IMR-90 (cell line): ENCODE results near the gene RSBN1. TPM values are rescaled to one million over a fixed set of nuclear protein-coding genes. Genes with fewer than 3 reads are reported as not detected.

Experiments used
- ATAC-seq: fragments of 200-7000 bp; cut with Tn5 transposase; 2 replicates; pipeline ENCODE4 v1.9.1; 2020; ENCODE audit warnings: low read depth, mild to moderate bottlenecking, moderate library complexity
- BruUV-seq: library from RNA; stranded (reverse); fragments of 400-500 nt; replicated peaks from 2 replicates; lab custom pipeline; 2021; lab: Mats Ljungman, UMichigan
- CTCF ChIA-PET: fragments of 300-600 bp; formaldehyde crosslinking; extraction: SDS; loops from one replicate; lab custom pipeline; 2021; ENCODE audit warnings: antibody characterized with exemption; lab: Yijun Ruan, JAX
- POLR2A ChIA-PET: fragments of 300-600 bp; sonication (Branson Sonifier 250); formaldehyde crosslinking; loops from one replicate; lab custom pipeline; 2022; ENCODE audit warnings: antibody characterized with exemption; ENCODE audit not compliant: unreplicated experiment; lab: Charles Lee
- DNase-seq: peaks from one replicate; pipeline ENCODE4 v3.0.0; 2013
- H2AFZ ChIP-seq: replicated peaks from 2 replicates; pipeline ENCODE3; 2013; ENCODE audit warnings: low read length, mild to moderate bottlenecking; ENCODE audit not compliant: poor library complexity
- H2AK5ac ChIP-seq: 2 replicates; pipeline ENCODE4 v1.6.1; 2013; ENCODE audit warnings: low read depth, low read length, inconsistent platforms
- H2AK9ac ChIP-seq: replicated peaks from 2 replicates; pipeline ENCODE3; 2013; ENCODE audit warnings: mild to moderate bottlenecking, low read depth, low read length, moderate library complexity; ENCODE audit not compliant: poor library complexity
- H2BK120ac ChIP-seq: 2 replicates; pipeline ENCODE4 v1.6.1; 2013; ENCODE audit warnings: low read depth, low read length, inconsistent platforms
- H2BK15ac ChIP-seq: 3 replicates; pipeline ENCODE4 v1.6.1; 2013; ENCODE audit warnings: low read depth, low read length, inconsistent platforms
- H2BK20ac ChIP-seq: 2 replicates; pipeline ENCODE4 v1.6.1; 2013; ENCODE audit warnings: low read depth, mild to moderate bottlenecking, inconsistent platforms, low read length, moderate library complexity
- H2BK5ac ChIP-seq: 2 replicates; pipeline ENCODE4 v1.6.1; 2013; ENCODE audit warnings: mild to moderate bottlenecking, low read depth, low read length, inconsistent platforms; ENCODE audit not compliant: poor library complexity, severe bottlenecking
- H3K14ac ChIP-seq: replicated peaks from 2 replicates; pipeline ENCODE4 v1.6.1; 2013; ENCODE audit warnings: low read depth, low read length, inconsistent platforms
- H3K18ac ChIP-seq: 2 replicates; pipeline ENCODE4 v1.6.1; 2013; ENCODE audit warnings: low read depth, low read length, control low read depth
- H3K23ac ChIP-seq: 2 replicates; pipeline ENCODE4 v1.6.1; 2013; ENCODE audit warnings: low read depth, low read length, inconsistent platforms
- H3K27ac ChIP-seq: 2 replicates; pipeline ENCODE4 v1.5.1; 2013; ENCODE audit warnings: mild to moderate bottlenecking, control low read depth, low read length; ENCODE audit not compliant: insufficient read depth
- H3K27me3 ChIP-seq: 2 replicates; pipeline ENCODE4 v1.6.1; 2013; ENCODE audit warnings: low read length; ENCODE audit not compliant: control insufficient read depth, insufficient read depth
- H3K36me3 ChIP-seq: 2 replicates; pipeline ENCODE4 v1.6.1; 2013; ENCODE audit warnings: low read length, mixed read lengths; ENCODE audit not compliant: control insufficient read depth, insufficient read depth
- H3K4ac ChIP-seq: 2 replicates; pipeline ENCODE4 v1.6.1; 2013; ENCODE audit warnings: low read depth, low read length, inconsistent platforms
- H3K4me1 ChIP-seq: 2 replicates; pipeline ENCODE4 v1.6.1; 2013; ENCODE audit warnings: low read length, mixed read lengths; ENCODE audit not compliant: control insufficient read depth, insufficient read depth
- H3K4me2 ChIP-seq: 2 replicates; pipeline ENCODE4 v1.6.1; 2013; ENCODE audit warnings: low read depth, mild to moderate bottlenecking, control low read depth, low read length, moderate library complexity
- H3K4me3 ChIP-seq: 2 replicates; pipeline ENCODE4 v1.5.1; 2013; ENCODE audit warnings: low read depth, mild to moderate bottlenecking, control low read depth, low read length, moderate library complexity; ENCODE audit not compliant: insufficient read depth
- H3K56ac ChIP-seq: 2 replicates; pipeline ENCODE4 v1.6.1; 2013; ENCODE audit warnings: low read length, inconsistent platforms; ENCODE audit not compliant: insufficient read depth; ENCODE audit errors: extremely low read depth
- H3K79me1 ChIP-seq, 2 experiments: 2 replicates each; pipeline ENCODE4 v1.6.1; 2013; ENCODE audit warnings: low read length in 2 of 2, inconsistent platforms in 1 of 2, low read depth in 1 of 2
- H3K9ac ChIP-seq: 2 replicates; pipeline ENCODE4 v1.6.1; 2013; ENCODE audit warnings: low read depth, low read length, control low read depth
- H3K9me1 ChIP-seq: 2 replicates; pipeline ENCODE4 v1.6.1; 2013; ENCODE audit warnings: low read length, inconsistent platforms; ENCODE audit not compliant: insufficient read depth
- H3K9me3 ChIP-seq: 2 replicates; pipeline ENCODE4 v1.6.1; 2013; ENCODE audit warnings: low read length; ENCODE audit not compliant: control insufficient read depth, insufficient read depth
- H4K20me1 ChIP-seq: 2 replicates; pipeline ENCODE4 v1.6.1; 2013; ENCODE audit warnings: low read length, inconsistent platforms; ENCODE audit not compliant: insufficient read depth
- H4K5ac ChIP-seq: 2 replicates; pipeline ENCODE4 v1.6.1; 2013; ENCODE audit warnings: mild to moderate bottlenecking, low read depth, low read length, control low read depth
- H4K8ac ChIP-seq, 2 experiments: 2 replicates each; pipeline ENCODE4 v1.6.1; 2013; ENCODE audit warnings: low read depth in 2 of 2, low read length in 2 of 2, control low read depth in 1 of 2, inconsistent platforms in 1 of 2
- H4K91ac ChIP-seq: 2 replicates; pipeline ENCODE4 v1.6.1; 2013; ENCODE audit warnings: low read depth, low read length, inconsistent platforms; ENCODE audit not compliant: insufficient read depth
- BHLHE40 ChIP-seq: fragments of 150-350 bp; IDR thresholded peaks from 2 replicates; pipeline ENCODE4 v1.6.1; 2016; ENCODE audit warnings: mild to moderate bottlenecking, low read depth, low read length
- CEBPB ChIP-seq: IDR thresholded peaks from 2 replicates; pipeline ENCODE4 v1.6.1; 2012; ENCODE audit warnings: low read depth, low read length, improper control_type of control experiment
- CHD1 ChIP-seq: IDR thresholded peaks from 2 replicates; pipeline ENCODE4 v1.6.1; 2012; ENCODE audit warnings: low read depth, low read length, improper control_type of control experiment
- ELK1 ChIP-seq: fragments of 150-350 bp; IDR thresholded peaks from 2 replicates; pipeline ENCODE4 v1.6.1; 2016; ENCODE audit warnings: low read depth, mild to moderate bottlenecking, low read length, moderate library complexity, borderline replicate concordance
- FOS ChIP-seq: fragments of 150-350 bp; IDR thresholded peaks from 2 replicates; pipeline ENCODE4 v1.6.1; 2016; ENCODE audit warnings: low read depth, low read length
- MAFK ChIP-seq: IDR thresholded peaks from 2 replicates; pipeline ENCODE4 v1.6.1; 2012; ENCODE audit warnings: low read depth, low read length, improper control_type of control experiment
- MAZ ChIP-seq: IDR thresholded peaks from 2 replicates; pipeline ENCODE4 v1.6.1; 2012; ENCODE audit warnings: low read depth, mild to moderate bottlenecking, low read length, improper control_type of control experiment, moderate library complexity, borderline replicate concordance
- MXI1 ChIP-seq: IDR thresholded peaks from 2 replicates; pipeline ENCODE4 v1.6.1; 2012; ENCODE audit warnings: low read depth, mild to moderate bottlenecking, low read length, moderate library complexity, borderline replicate concordance
- NFE2L2 ChIP-seq: fragments of 150-350 bp; IDR thresholded peaks from 2 replicates; pipeline ENCODE4 v1.6.1; 2016; ENCODE audit warnings: low read depth, mild to moderate bottlenecking, low read length
- POLR2A ChIP-seq: IDR thresholded peaks from 2 replicates; pipeline ENCODE4 v1.6.1; 2012; ENCODE audit warnings: mild to moderate bottlenecking, low read depth, low read length
- RAD21 ChIP-seq: IDR thresholded peaks from 2 replicates; pipeline ENCODE4 v1.6.1; 2012; ENCODE audit warnings: low read length, improper control_type of control experiment
- RCOR1 ChIP-seq: IDR thresholded peaks from 2 replicates; pipeline ENCODE4 v1.6.1; 2012; ENCODE audit warnings: mild to moderate bottlenecking, low read length, improper control_type of control experiment; ENCODE audit not compliant: insufficient replicate concordance
- RFX5 ChIP-seq: IDR thresholded peaks from 2 replicates; pipeline ENCODE4 v1.8.0; 2012; ENCODE audit warnings: low read depth, mild to moderate bottlenecking, low read length, moderate library complexity
- SMC3 ChIP-seq: fragments of 150-350 bp; IDR thresholded peaks from 2 replicates; pipeline ENCODE4 v1.6.1; 2016; ENCODE audit warnings: low read depth, mild to moderate bottlenecking, antibody characterized with exemption, low read length, moderate library complexity
- WGBS, 2 experiments: methylation state at CpG; one replicate each; pipeline versions ENCODE4 v1.1.5 to v1.1.7; 2013; ENCODE audit warnings: missing lambda C conversion rate in 2 of 2; ENCODE audit not compliant: insufficient read length in 1 of 2; ENCODE audit errors: extremely low coverage in 2 of 2; 5-methylcytosine and 5-hydroxymethylcytosine counted together
- dilution Hi-C: fragments of 300-500 bp; cut with HindIII; formaldehyde crosslinking; loops from one replicate; pipeline ENCODE4 v1.14.3; 2018; ENCODE audit warnings: low sequenced_read_pairs; ENCODE audit not compliant: unreplicated experiment
- in situ Hi-C: fragments of 300-500 bp; cut with MboI; formaldehyde crosslinking; loops from 3 replicates; pipeline ENCODE4 v1.14.3; 2019; ENCODE audit warnings: low sequenced_read_pairs, inconsistent platforms, mixed read lengths
- intact Hi-C: fragments of 100-400 bp; cut with micrococcal nuclease; formaldehyde crosslinking; loops from 2 replicates; pipeline ENCODE4 v1.10.0; 2022
- polyA plus RNA-seq, 3 experiments: library from polyadenylated mRNA; depleted of rRNA; stranded (reverse); fragments of >200 nt; gene quantifications; 2 replicates each; pipeline ENCODE4 v1.2.3, GENCODE V29; 2012; ENCODE audit warnings: low replicate concordance in 1 of 3
- total RNA-seq: library from RNA; depleted of rRNA; stranded (reverse); fragments of >200 nt; gene quantifications from 2 replicates; pipeline ENCODE4 v1.2.3, GENCODE V29; 2012
- TF ChIP-seq, protein P1 (sequence below): conservative IDR thresholded peaks from 2 replicates; pipeline ENCODE4 v1.5.1; 2012; ENCODE audit warnings: mild to moderate bottlenecking, low read depth, low read length, improper control_type of control experiment

The RSBN1 gene
- total and polyA plus RNA-seq, 2 of the 4 experiments (the other 2 are of a cell fraction): 5.3 to 11.7 TPM

DNA sequence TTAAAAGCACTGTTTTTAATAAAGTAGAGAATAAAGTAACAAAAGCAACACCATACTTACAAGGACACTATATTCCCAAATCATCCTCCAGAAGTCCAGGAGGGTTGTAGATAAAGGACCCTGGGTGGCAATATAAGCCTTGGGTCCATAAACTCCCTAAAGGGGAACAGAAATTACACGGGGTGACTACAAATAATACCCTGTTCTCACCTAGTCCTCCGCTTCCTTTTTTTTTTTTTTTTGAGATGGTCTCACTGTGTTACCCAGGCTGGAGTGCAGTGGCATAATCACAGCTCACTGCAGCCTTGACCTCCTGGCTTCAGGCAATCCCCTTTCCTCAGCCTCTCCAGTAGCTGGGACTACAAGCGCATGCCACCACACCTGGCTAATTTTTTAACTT, 46.1 kb upstream of the RSBN1 start:
- no peak overlapping the region for H4K5ac ChIP-seq
- no peak overlapping the region; the same call in 1 of the 2 replicates for H2BK20ac ChIP-seq
- H4K20me1 ChIP-seq: no peaks in the 10 kb centered on the region
- no peak for TF ChIP-seq BHLHE40
- no peak for TF ChIP-seq RAD21
- TF ChIP-seq NFE2L2: no peak
- TF ChIP-seq, protein P1, sequence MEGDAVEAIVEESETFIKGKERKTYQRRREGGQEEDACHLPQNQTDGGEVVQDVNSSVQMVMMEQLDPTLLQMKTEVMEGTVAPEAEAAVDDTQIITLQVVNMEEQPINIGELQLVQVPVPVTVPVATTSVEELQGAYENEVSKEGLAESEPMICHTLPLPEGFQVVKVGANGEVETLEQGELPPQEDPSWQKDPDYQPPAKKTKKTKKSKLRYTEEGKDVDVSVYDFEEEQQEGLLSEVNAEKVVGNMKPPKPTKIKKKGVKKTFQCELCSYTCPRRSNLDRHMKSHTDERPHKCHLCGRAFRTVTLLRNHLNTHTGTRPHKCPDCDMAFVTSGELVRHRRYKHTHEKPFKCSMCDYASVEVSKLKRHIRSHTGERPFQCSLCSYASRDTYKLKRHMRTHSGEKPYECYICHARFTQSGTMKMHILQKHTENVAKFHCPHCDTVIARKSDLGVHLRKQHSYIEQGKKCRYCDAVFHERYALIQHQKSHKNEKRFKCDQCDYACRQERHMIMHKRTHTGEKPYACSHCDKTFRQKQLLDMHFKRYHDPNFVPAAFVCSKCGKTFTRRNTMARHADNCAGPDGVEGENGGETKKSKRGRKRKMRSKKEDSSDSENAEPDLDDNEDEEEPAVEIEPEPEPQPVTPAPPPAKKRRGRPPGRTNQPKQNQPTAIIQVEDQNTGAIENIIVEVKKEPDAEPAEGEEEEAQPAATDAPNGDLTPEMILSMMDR: no peak
- TF ChIP-seq MXI1: no peak
- no peak for TF ChIP-seq CHD1
- no peak for TF ChIP-seq FOS
- TF ChIP-seq SMC3: no peak
- no peak for TF ChIP-seq ELK1
- no peak for TF ChIP-seq POLR2A
- TF ChIP-seq CEBPB: no peak
- no peak for TF ChIP-seq MAFK
- no peak for TF ChIP-seq MAZ
- TF ChIP-seq RCOR1: no peak
- TF ChIP-seq RFX5: no peak
- BruUV-seq: no TSS peak
- no peak overlapping the region for H2AK9ac ChIP-seq
- ChIA-PET POLR2A (no interaction called here), CTCF (no interaction called here)
- no peaks in the 10 kb centered on the region for H3K9me3 ChIP-seq
- H3K4me1 ChIP-seq: peaks cover 10% of the 10 kb centered on the region
- no peaks in the 10 kb centered on the region for H3K27me3 ChIP-seq
- no peak overlapping the region for H3K14ac ChIP-seq
- no peak overlapping the region for H2BK120ac ChIP-seq
- no peak overlapping the region for H3K4me2 ChIP-seq
- no peak overlapping the region for H3K27ac ChIP-seq
- no peak overlapping the region for H3K23ac ChIP-seq
- no peaks in the 10 kb centered on the region for H3K9me1 ChIP-seq
- no peak overlapping the region for H3K4me3 ChIP-seq
- ATAC-seq (no peak), DNase-seq (no peak)
- in situ Hi-C loops: loop anchor here (25.0 kb wide), 1 partner anchor 429 kb away; no protein-coding TSS in a partner anchor
- H3K4ac ChIP-seq: no peak overlapping the region
- H2AFZ ChIP-seq: no peak overlapping the region
- no peak overlapping the region for H4K91ac ChIP-seq
- H3K79me1 ChIP-seq: no peaks in the 10 kb centered on the region
- no peak overlapping the region for H2AK5ac ChIP-seq
- WGBS, 2 experiments: no CpG with 5 or more reads among the region's 3 CpGs
- H3K56ac ChIP-seq: no peak overlapping the region
- no peaks in the 10 kb centered on the region for H3K36me3 ChIP-seq
- H2BK15ac ChIP-seq: no peak overlapping the region
- intact Hi-C loops: no loop called here
- no peak overlapping the region for H2BK5ac ChIP-seq
- no peak overlapping the region for H3K9ac ChIP-seq
- dilution Hi-C loops: no loop called here
- no peak overlapping the region for H4K8ac ChIP-seq
- H3K18ac ChIP-seq: no peak overlapping the region
